CD4-positive, CD25-positive, alpha-beta regulatory T cell (primary cell): ENCODE data around the gene VWA5B2. TPM values are rescaled to one million over a fixed set of nuclear protein-coding genes. Genes with fewer than 3 reads are reported as not detected.

Experiments
- ATAC-seq, 2 donors: fragments of 150-1000 bp; cut with Tn5 transposase; one replicate each; pipeline ENCODE4 v1.10.0; 2021; ENCODE audit warnings: low read depth in 2 of 2, moderate number of reproducible peaks in 2 of 2, moderate library complexity in 1 of 2
- DNase-seq, 3 donors: peaks; one replicate each; pipeline versions ENCODE4 v3.0.0 to v3.0.0-alpha.2; 2012 to 2022; ENCODE audit warnings: mixed read lengths in 1 of 3
- H3K27ac ChIP-seq: one replicate; pipeline ENCODE4 v1.7.0; 2013; ENCODE audit warnings: mild to moderate bottlenecking, low read length; ENCODE audit not compliant: insufficient read depth, poor library complexity, severe bottlenecking
- H3K27me3 ChIP-seq: one replicate; pipeline ENCODE4 v1.7.0; 2013; ENCODE audit warnings: low read length; ENCODE audit not compliant: control insufficient read depth, insufficient read depth
- H3K36me3 ChIP-seq: one replicate; pipeline ENCODE4 v1.7.0; 2013; ENCODE audit warnings: mild to moderate bottlenecking, low read length, moderate library complexity; ENCODE audit not compliant: control insufficient read depth, insufficient read depth
- H3K4me1 ChIP-seq: 2 replicates; pipeline ENCODE4 v1.7.0; 2013; ENCODE audit warnings: mild to moderate bottlenecking, low read length; ENCODE audit not compliant: insufficient read depth, control insufficient read depth, poor library complexity, severe bottlenecking
- H3K4me3 ChIP-seq: one replicate; pipeline ENCODE4 v1.7.0; 2013; ENCODE audit warnings: low read depth, mild to moderate bottlenecking, low read length, moderate library complexity
- H3K9me3 ChIP-seq, 2 experiments: 1 replicate in 1 of 2; 2 replicates in 1 of 2; pipeline ENCODE4 v1.7.0; 2013; ENCODE audit warnings: low read length in 2 of 2, mild to moderate bottlenecking in 1 of 2, moderate library complexity in 1 of 2; ENCODE audit not compliant: control insufficient read depth in 2 of 2
- H3K27ac Mint-ChIP-seq, 3 donors: one replicate each; pipeline ENCODE4 v1.8.0; 2020 to 2022; ENCODE audit warnings: mild to moderate bottlenecking in 3 of 3, mixed read lengths in 3 of 3, moderate library complexity in 2 of 3
- H3K27me3 Mint-ChIP-seq: one replicate; pipeline ENCODE4 v1.8.0; 2022; ENCODE audit warnings: mild to moderate bottlenecking, mixed read lengths
- H3K36me3 Mint-ChIP-seq: one replicate; pipeline ENCODE4 v1.8.0; 2020; ENCODE audit warnings: mixed read lengths
- H3K4me1 Mint-ChIP-seq, 4 donors: one replicate each; pipeline ENCODE4 v1.8.0; 2020 to 2022; ENCODE audit warnings: mixed read lengths in 4 of 4, mild to moderate bottlenecking in 1 of 4
- H3K4me3 Mint-ChIP-seq, 4 donors: one replicate each; pipeline ENCODE4 v1.8.0; 2020 to 2022; ENCODE audit warnings: mild to moderate bottlenecking in 4 of 4, mixed read lengths in 4 of 4, moderate library complexity in 3 of 4
- H3K9me3 Mint-ChIP-seq, 7 donors: one replicate each; pipeline ENCODE4 v1.8.0; 2020 to 2022; ENCODE audit warnings: mixed read lengths in 7 of 7, mild to moderate bottlenecking in 3 of 7, moderate library complexity in 2 of 7
- polyA plus RNA-seq, 4 donors: library from polyadenylated mRNA; unstranded; fragments of 300-500 nt; fragmentation: Illumina TruSeq; gene quantifications; one replicate each; pipeline ENCODE4 v1.2.3, GENCODE V29; 2021
- total RNA-seq: library from RNA; stranded (reverse); gene quantifications from one replicate; pipeline ENCODE4 v1.2.3, GENCODE V29; 2022

VWA5B2 gene
- total and polyA plus RNA-seq, 5 donors from 2014 or later = 0.74 TPM; not detected in 4

GRCh38 chr3:184239221-184239620 lies 9.8 kb downstream of the VWA5B2 start:
- no peaks in the 10 kb centered on the region for H3K4me1 ChIP-seq
- no peaks in the 10 kb centered on the region for H3K9me3 ChIP-seq
- ATAC-seq (no peak), DNase-seq (no peak)
- Mint-ChIP-seq H3K4me3 (peak overlapping the region in 1 of 4 donors; percentile 11), H3K9me3 (peaks cover 0 to 2% (median 0%) of the 10 kb centered on the region in 7 donors), H3K36me3 (peaks cover 18% of the 10 kb centered on the region), H3K4me1 (peaks cover 0 to 5% (median 0%) of the 10 kb centered on the region in 4 donors), H3K27me3 (peaks cover 9% of the 10 kb centered on the region), H3K27ac (no peak overlapping the region)
- no peaks in the 10 kb centered on the region for H3K27me3 ChIP-seq
- H3K27ac ChIP-seq = no peak overlapping the region
- peaks cover 23% of the 10 kb centered on the region for H3K36me3 ChIP-seq
- H3K4me3 ChIP-seq = no peak overlapping the region

GRCh38 chr3:184239708-184240107 lies 10.3 kb downstream of the VWA5B2 start:
- DNase-seq (no peak), ATAC-seq (no peak)
- H3K27me3 ChIP-seq = no peaks in the 10 kb centered on the region
- Mint-ChIP-seq H3K27ac (peak overlapping the region in 1 of 3 donors; percentile 59), H3K4me3 (no peak overlapping the region), H3K9me3 (peaks cover 0 to 2% (median 0%) of the 10 kb centered on the region in 7 donors), H3K36me3 (peaks cover 21% of the 10 kb centered on the region), H3K4me1 (peaks cover 0 to 5% (median 0%) of the 10 kb centered on the region in 4 donors), H3K27me3 (peaks cover 6% of the 10 kb centered on the region)
- no peaks in the 10 kb centered on the region for H3K4me1 ChIP-seq
- H3K27ac ChIP-seq = no peak overlapping the region
- H3K9me3 ChIP-seq = no peaks in the 10 kb centered on the region
- peaks cover 28% of the 10 kb centered on the region for H3K36me3 ChIP-seq
- H3K4me3 ChIP-seq = no peak overlapping the region

GRCh38 chr3:184240384-184241140 lies 11.2 kb downstream of the VWA5B2 start:
- Histone ChIP-seq H3K27me3 (no peaks in the 10 kb centered on the region), H3K4me3 (no peak overlapping the region), H3K9me3 (no peaks in the 10 kb centered on the region), H3K27ac (no peak overlapping the region), H3K36me3 (peaks cover 36% of the 10 kb centered on the region), H3K4me1 (no peaks in the 10 kb centered on the region)
- DNase-seq (no peak), ATAC-seq (no peak)
- Mint-ChIP-seq H3K4me1 (peaks cover 0 to 5% (median 1%) of the 10 kb centered on the region in 4 donors), H3K36me3 (peaks cover 26% of the 10 kb centered on the region), H3K4me3 (peak overlapping the region in 1 of 4 donors; percentile 79), H3K9me3 (peaks cover 0 to 2% (median 0%) of the 10 kb centered on the region in 7 donors), H3K27ac (no peak overlapping the region), H3K27me3 (peaks cover 2% of the 10 kb centered on the region)

DNA sequence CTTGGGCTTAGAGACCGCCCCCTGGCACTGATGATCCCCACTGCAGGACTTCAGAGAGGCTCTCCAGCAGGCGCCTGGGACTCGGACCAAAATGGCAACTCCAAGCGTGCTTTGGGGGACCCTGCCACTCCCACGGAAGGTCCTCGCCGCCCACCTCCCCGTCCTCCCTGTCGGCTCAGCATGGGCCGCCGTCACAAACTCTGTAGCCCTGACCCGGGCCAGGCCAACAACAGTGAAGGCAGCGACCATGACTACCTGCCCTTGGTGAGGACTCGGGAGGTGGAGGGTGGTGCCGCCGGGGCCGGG lies 11.7 kb downstream of the VWA5B2 start:
- DNase-seq (no peak), ATAC-seq (no peak)
- H3K9me3 Mint-ChIP-seq = peaks cover 0 to 2% (median 0%) of the 10 kb centered on the region in 7 donors
- no peak overlapping the region for H3K27ac ChIP-seq
- peaks cover 0 to 7% (median 3%) of the 10 kb centered on the region in 4 donors for H3K4me1 Mint-ChIP-seq
- no peaks in the 10 kb centered on the region for H3K27me3 Mint-ChIP-seq
- H3K9me3 ChIP-seq = no peaks in the 10 kb centered on the region
- H3K4me3 ChIP-seq = no peak overlapping the region
- no peaks in the 10 kb centered on the region for H3K4me1 ChIP-seq
- peaks cover 40% of the 10 kb centered on the region for H3K36me3 ChIP-seq
- H3K27me3 ChIP-seq = no peaks in the 10 kb centered on the region
- H3K27ac Mint-ChIP-seq = no peak overlapping the region
- no peak overlapping the region for H3K4me3 Mint-ChIP-seq
- H3K36me3 Mint-ChIP-seq = peaks cover 31% of the 10 kb centered on the region

GRCh38 chr3:184241447-184242296 lies 12.3 kb downstream of the VWA5B2 start:
- DNase-seq = peak in 1 of 3 donors; percentile 39
- H3K4me1 ChIP-seq = no peaks in the 10 kb centered on the region
- H3K4me1 Mint-ChIP-seq = peaks cover 0 to 10% (median 3%) of the 10 kb centered on the region in 4 donors
- peaks cover 0 to 2% (median 0%) of the 10 kb centered on the region in 7 donors for H3K9me3 Mint-ChIP-seq
- H3K27ac Mint-ChIP-seq = no peak overlapping the region
- no peak overlapping the region for H3K4me3 ChIP-seq
- H3K4me3 Mint-ChIP-seq = no peak overlapping the region
- H3K36me3 Mint-ChIP-seq = peaks cover 31% of the 10 kb centered on the region
- H3K27me3 Mint-ChIP-seq = no peaks in the 10 kb centered on the region
- no peak overlapping the region for H3K27ac ChIP-seq
- peak in 1 of 2 donors; percentile 32 for ATAC-seq
- peaks cover 40% of the 10 kb centered on the region for H3K36me3 ChIP-seq
- H3K27me3 ChIP-seq = no peaks in the 10 kb centered on the region
- no peaks in the 10 kb centered on the region for H3K9me3 ChIP-seq

DNA sequence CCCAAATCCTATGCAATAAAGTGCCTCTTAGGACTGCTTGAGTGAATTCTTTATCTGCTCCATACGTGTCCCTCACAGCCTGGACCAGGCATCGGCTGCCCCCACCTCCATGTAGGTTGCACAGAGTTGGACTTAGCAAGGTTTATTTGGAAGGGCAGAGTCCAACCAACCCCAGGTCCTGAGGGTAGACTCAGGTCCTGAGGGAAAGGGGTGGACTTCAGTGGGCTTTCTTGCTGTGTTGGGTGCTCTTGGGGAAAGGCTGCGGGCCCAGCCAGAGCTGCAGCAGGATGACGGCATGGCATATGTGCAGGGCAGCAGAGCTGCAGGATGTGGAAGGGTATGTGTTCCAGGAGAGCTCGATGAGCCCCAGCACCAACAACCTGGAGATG lies 12.9 kb downstream of the VWA5B2 start:
- Histone ChIP-seq H3K4me1 (no peaks in the 10 kb centered on the region), H3K27me3 (no peaks in the 10 kb centered on the region), H3K4me3 (no peak overlapping the region), H3K27ac (no peak overlapping the region), H3K9me3 (no peaks in the 10 kb centered on the region), H3K36me3 (peaks cover 40% of the 10 kb centered on the region)
- Mint-ChIP-seq H3K4me3 (peak overlapping the region in 1 of 4 donors; percentile 39), H3K9me3 (no peaks in the 10 kb centered on the region), H3K27ac (no peak overlapping the region), H3K27me3 (no peaks in the 10 kb centered on the region), H3K4me1 (peaks cover 0 to 10% (median 5%) of the 10 kb centered on the region in 4 donors), H3K36me3 (peaks cover 31% of the 10 kb centered on the region)
- ATAC-seq = no peak
- DNase-seq = no peak

GRCh38 chr3:184248454-184249411 lies 19.3 kb downstream of the VWA5B2 start, which contains the start of gene ALG3:
TSS of gene ALG3 (minus strand) at chr3:184248962. CDS start at chr3:184248940, 22 bp downstream.
- DNase-seq (peak; percentile 80 to 93 (median 89)), ATAC-seq (peak; percentile 40 to 50)
- H3K4me1 Mint-ChIP-seq = peaks cover 0 to 20% (median 10%) of the 10 kb centered on the region in 4 donors
- Histone ChIP-seq H3K4me1 (peaks cover 19% of the 10 kb centered on the region), H3K4me3 (peak within 1 kb of the TSS; percentile 98), H3K27ac (peak within 1 kb of the TSS; percentile 77), H3K9me3 (no peaks in the 10 kb centered on the region), H3K27me3 (no peaks in the 10 kb centered on the region), H3K36me3 (peaks cover 21% of the 10 kb centered on the region)
- H3K27me3 Mint-ChIP-seq = peaks cover 7% of the 10 kb centered on the region
- no peaks in the 10 kb centered on the region for H3K9me3 Mint-ChIP-seq
- peak within 1 kb of the TSS; percentile 91 to 93 (median 92) for H3K4me3 Mint-ChIP-seq
- H3K27ac Mint-ChIP-seq = peak within 1 kb of the TSS; percentile 93 to 97 (median 97)
- H3K36me3 Mint-ChIP-seq = peaks cover 17% of the 10 kb centered on the region
